ENCODE measurements around the gene AGPS. TPM values are rescaled to one million over a fixed set of nuclear protein-coding genes. Genes with fewer than 3 reads are reported as not detected.

The AGPS gene
- total RNA-seq, 3 donors from 2014 or later, result 28.2 to 30.6 (median 28.5) TPM

- no peaks in the 10 kb centered on the region for H3K27me3 ChIP-seq
- H3K4me3 ChIP-seq, result peak overlapping the region; percentile 73 to 82 (median 81)
- H3K9me3 ChIP-seq, result no peaks in the 10 kb centered on the region
- H3K36me3 ChIP-seq, result no peaks in the 10 kb centered on the region
- no peaks in the 10 kb centered on the region for H3K4me1 ChIP-seq
- TF ChIP-seq POLR2AphosphoS5 (IDR thresholded peaks at IDR 0.05) (no peak), POLR2A (IDR thresholded peaks at IDR 0.05) (no peak), CTCF (IDR thresholded peaks at IDR 0.05) (no peak)
- intact Hi-C loops (cut with DNase I; ENCODE audit: low total_unique reads), result no loop called here
- DNase-seq (ENCODE audit: low spot score in 2 of 2), result no peak
- H3K27ac ChIP-seq, result peak overlapping the region; percentile 69 to 77
Observed at GRCh38 chr2:177393203-177393755, 706 bp downstream of the AGPS start.

DNA sequence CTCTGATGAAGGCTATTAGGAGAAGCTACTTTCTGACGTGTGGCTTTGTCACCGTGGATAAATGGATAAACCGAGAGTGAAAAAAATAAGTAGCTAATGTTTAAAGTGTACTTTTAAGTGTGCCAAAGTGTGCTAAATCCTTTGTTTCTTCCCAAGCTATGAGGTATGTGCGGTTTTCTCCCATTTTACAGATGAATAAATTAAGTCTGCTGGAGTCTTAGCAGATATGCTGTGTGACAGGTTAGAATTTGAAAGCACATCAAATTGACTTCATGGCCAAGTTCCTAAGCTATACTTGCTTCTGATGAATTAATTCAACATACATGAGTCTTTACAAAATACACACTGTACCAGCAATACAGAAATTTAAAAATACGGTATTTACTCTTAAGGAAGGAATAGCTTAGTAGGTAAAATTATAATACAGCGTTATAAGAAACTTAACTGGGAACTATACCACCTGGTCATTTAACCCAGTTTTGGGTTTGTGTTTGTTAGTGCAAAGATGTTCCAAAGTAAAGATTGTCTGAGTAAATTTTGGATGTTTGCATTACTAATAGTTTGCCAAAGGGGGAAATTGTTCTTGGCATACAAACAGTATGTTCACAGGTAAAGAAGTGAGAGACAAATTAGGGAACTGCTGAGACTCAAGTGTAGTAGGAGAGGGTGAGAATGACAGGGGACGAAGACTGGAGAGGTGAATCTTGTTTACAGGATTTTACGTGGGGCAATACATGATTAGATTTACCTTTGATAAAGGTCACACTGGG, 1.4 kb downstream of the AGPS start:
- Histone ChIP-seq H3K4me1 (no peaks in the 10 kb centered on the region), H3K4me3 (peak overlapping the region in 2 of 3 donors; percentile 81 to 82), H3K9me3 (no peaks in the 10 kb centered on the region), H3K27me3 (no peaks in the 10 kb centered on the region), H3K36me3 (no peaks in the 10 kb centered on the region), H3K27ac (peak overlapping the region in 1 of 2 donors; percentile 77)
- DNase-seq (ENCODE audit: low spot score in 2 of 2), result no peak
- TF ChIP-seq CTCF (IDR thresholded peaks at IDR 0.05) (no peak), POLR2AphosphoS5 (IDR thresholded peaks at IDR 0.05) (no peak), POLR2A (IDR thresholded peaks at IDR 0.05) (no peak)
- intact Hi-C loops (cut with DNase I; ENCODE audit: low total_unique reads), result no loop called here

GRCh38 chr2:177394594-177394973, 2.0 kb downstream of the AGPS start:
- intact Hi-C loops (cut with DNase I; ENCODE audit: low total_unique reads), result no loop called here
- Histone ChIP-seq H3K27me3 (no peaks in the 10 kb centered on the region), H3K27ac (no peak overlapping the region), H3K9me3 (no peaks in the 10 kb centered on the region), H3K36me3 (no peaks in the 10 kb centered on the region), H3K4me3 (no peak overlapping the region), H3K4me1 (no peaks in the 10 kb centered on the region)
- TF ChIP-seq CTCF (IDR thresholded peaks at IDR 0.05), result no peak
- TF ChIP-seq POLR2AphosphoS5 (IDR thresholded peaks at IDR 0.05), result no peak
- no peak for TF ChIP-seq POLR2A (IDR thresholded peaks at IDR 0.05)
- DNase-seq (ENCODE audit: low spot score in 2 of 2), result no peak

- H3K9me3 ChIP-seq, result no peaks in the 10 kb centered on the region
- H3K27ac ChIP-seq, result peak overlapping the region in 1 of 2 donors; percentile 78
- no peak for DNase-seq (ENCODE audit: low spot score in 2 of 2)
- intact Hi-C loops (cut with DNase I; ENCODE audit: low total_unique reads), result no loop called here
- H3K27me3 ChIP-seq, result no peaks in the 10 kb centered on the region
- H3K4me3 ChIP-seq, result no peak overlapping the region
- H3K36me3 ChIP-seq, result no peaks in the 10 kb centered on the region
- TF ChIP-seq POLR2AphosphoS5 (IDR thresholded peaks at IDR 0.05) (no peak), CTCF (IDR thresholded peaks at IDR 0.05) (no peak), POLR2A (IDR thresholded peaks at IDR 0.05) (no peak)
- no peaks in the 10 kb centered on the region for H3K4me1 ChIP-seq
Observed at GRCh38 chr2:177395351-177396065, 2.9 kb downstream of the AGPS start.
